HG03439 (cell line): ENCODE measurements around the gene PTCD1.
"Not testable (repeated sequence)": the region's sequence is repeated elsewhere in the genome, so short reads cannot be mapped to it uniquely, and the experiment has no call there.

ENCODE experiments used
- ATAC-seq: cut with Tn5 transposase; IDR thresholded peaks from one replicate; pipeline ENCODE4 v1.9.1; 2021; ENCODE audit warnings: mild to moderate bottlenecking, moderate library complexity; ENCODE audit not compliant: unreplicated experiment

The PTCD1 gene

GRCh38 chr7:99452541-99452940 is 13.9 kb upstream of the PTCD1 start:
- ATAC-seq, result no peak

GRCh38 chr7:99451936-99452335 is 13.3 kb upstream of the PTCD1 start:
- no peak for ATAC-seq

GRCh38 chr7:99449326-99449725 is 10.7 kb upstream of the PTCD1 start:
- ATAC-seq, result no peak

GRCh38 chr7:99448855-99449254 is 10.3 kb upstream of the PTCD1 start:
- no peak for ATAC-seq

GRCh38 chr7:99447943-99448342 is 9.3 kb upstream of the PTCD1 start:
- ATAC-seq, result no peak

- no peak for ATAC-seq
Observed at GRCh38 chr7:99446096-99446495, 7.5 kb upstream of the PTCD1 start.

GRCh38 chr7:99440195-99440594 is 1.6 kb upstream of the PTCD1 start:
- ATAC-seq, result no peak

GRCh38 chr7:99437946-99438572 is 539 bp downstream of the PTCD1 start:
- ATAC-seq, result peak; percentile 1

- no peak for ATAC-seq
Observed at GRCh38 chr7:99433158-99433557, 5.4 kb downstream of the PTCD1 start.

- ATAC-seq, result not testable (repeated sequence)
Observed at GRCh38 chr7:99431756-99432540, 6.7 kb downstream of the PTCD1 start.

GRCh38 chr7:99429756-99430155 is 8.8 kb downstream of the PTCD1 start:
- ATAC-seq, result no peak

- ATAC-seq, result no peak
Observed at GRCh38 chr7:99428972-99429566, 9.5 kb downstream of the PTCD1 start.

- no peak for ATAC-seq
Observed at GRCh38 chr7:99424932-99425730, 13.5 kb downstream of the PTCD1 start.

GRCh38 chr7:99422625-99423024 is 16.0 kb downstream of the PTCD1 start:
- ATAC-seq, result no peak

- ATAC-seq, result no peak
Observed at GRCh38 chr7:99422186-99422585, 16.4 kb downstream of the PTCD1 start.

- no peak for ATAC-seq
Observed at GRCh38 chr7:99420986-99421385, 17.6 kb downstream of the PTCD1 start.

- no peak for ATAC-seq
Observed at GRCh38 chr7:99420213-99420612, 18.4 kb downstream of the PTCD1 start.

GRCh38 chr7:99419323-99420021 is 19.1 kb downstream of the PTCD1 start:
- ATAC-seq, result no peak

GRCh38 chr7:99418260-99418659 is 20.3 kb downstream of the PTCD1 start:
- no peak for ATAC-seq

- not testable (repeated sequence) for ATAC-seq
Observed at GRCh38 chr7:99415513-99416127, 23.0 kb downstream of the PTCD1 start.
